Measurements from ENCODE around the gene WDR82.

The WDR82 gene

DNA sequence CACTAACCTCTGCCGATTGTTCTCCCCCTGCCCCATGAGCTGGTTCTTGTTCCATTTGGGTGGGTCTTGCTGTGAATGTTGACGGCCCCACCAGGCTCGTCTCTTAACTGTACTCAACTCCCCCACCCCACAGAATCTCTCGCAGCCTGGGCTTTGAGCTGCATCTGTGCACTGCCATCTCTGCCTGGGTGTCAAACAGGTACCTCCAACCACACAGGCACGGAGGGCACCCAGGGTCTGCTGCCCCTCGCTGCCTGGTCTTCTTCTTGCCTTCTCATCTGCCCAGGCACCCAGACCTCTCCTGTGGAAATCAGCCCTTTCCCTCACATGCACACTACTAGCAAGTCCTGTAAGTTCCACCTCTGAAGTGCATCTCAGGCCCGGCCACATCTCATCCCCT, 63.1 kb downstream of the WDR82 start:
- no peak overlapping the region for H3K4me3 ChIP-seq (ENCODE audit: low read length)
- no peak for TF ChIP-seq CTCF (conservative IDR thresholded peaks at IDR 0.05; ENCODE audit: low read depth, low read length)
- DNase-seq (ENCODE audit: low read depth), result no peak

- H3K4me3 ChIP-seq (ENCODE audit: low read length), result no peak overlapping the region
- no peak for TF ChIP-seq CTCF (conservative IDR thresholded peaks at IDR 0.05; ENCODE audit: low read depth, low read length)
- DNase-seq (ENCODE audit: low read depth), result no peak
Observed at GRCh38 chr3:52213901-52214300, 64.5 kb downstream of the WDR82 start.

DNA sequence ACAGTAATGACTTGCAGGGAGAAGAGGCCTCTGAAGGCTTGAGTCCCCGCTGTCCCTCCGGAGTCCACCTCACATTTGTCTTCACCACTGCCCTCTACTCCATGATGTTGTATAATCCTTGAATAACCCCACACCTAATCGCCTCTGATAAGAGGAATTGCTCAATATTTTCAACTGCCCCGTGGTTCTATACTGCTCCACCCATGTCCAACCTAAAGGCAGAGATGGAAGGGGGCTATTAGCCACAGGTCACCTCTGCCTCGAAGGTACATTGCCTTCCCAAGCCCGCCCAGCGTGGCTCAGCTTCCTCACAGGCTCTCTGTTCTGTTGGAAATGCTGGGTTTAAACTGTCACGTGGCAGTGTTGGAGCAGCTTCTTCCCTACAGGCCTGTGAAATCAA, 65.4 kb downstream of the WDR82 start:
- no peak for DNase-seq (ENCODE audit: low read depth)
- TF ChIP-seq CTCF (conservative IDR thresholded peaks at IDR 0.05; ENCODE audit: low read depth, low read length), result no peak
- no peak overlapping the region for H3K4me3 ChIP-seq (ENCODE audit: low read length)

DNA sequence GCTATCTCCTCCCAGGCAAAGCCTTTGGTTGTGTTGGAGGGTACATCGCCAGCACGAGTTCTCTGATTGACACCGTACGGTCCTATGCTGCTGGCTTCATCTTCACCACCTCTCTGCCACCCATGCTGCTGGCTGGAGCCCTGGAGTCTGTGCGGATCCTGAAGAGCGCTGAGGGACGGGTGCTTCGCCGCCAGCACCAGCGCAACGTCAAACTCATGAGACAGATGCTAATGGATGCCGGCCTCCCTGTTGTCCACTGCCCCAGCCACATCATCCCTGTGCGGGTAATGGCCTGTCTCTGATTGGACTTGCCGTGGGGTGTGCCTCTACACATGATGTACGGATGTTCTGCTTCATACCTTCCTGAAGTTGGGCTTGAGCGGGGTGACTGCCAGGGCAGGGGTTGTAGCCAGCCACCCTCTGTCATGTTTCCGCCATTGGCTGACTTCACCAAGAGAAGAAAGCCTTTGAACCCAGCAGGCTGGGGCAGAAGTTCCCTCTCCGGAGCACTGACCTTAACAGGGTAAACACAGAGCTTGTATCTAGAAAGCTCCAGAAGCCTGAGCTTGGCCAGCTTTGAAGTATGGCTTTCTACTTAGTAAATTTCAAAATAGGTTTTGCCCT, 67.1 kb downstream of the WDR82 start:
- no peak for DNase-seq (ENCODE audit: low read depth)
- no peak overlapping the region for H3K4me3 ChIP-seq (ENCODE audit: low read length)
- TF ChIP-seq CTCF (conservative IDR thresholded peaks at IDR 0.05; ENCODE audit: low read depth, low read length), result no peak

DNA sequence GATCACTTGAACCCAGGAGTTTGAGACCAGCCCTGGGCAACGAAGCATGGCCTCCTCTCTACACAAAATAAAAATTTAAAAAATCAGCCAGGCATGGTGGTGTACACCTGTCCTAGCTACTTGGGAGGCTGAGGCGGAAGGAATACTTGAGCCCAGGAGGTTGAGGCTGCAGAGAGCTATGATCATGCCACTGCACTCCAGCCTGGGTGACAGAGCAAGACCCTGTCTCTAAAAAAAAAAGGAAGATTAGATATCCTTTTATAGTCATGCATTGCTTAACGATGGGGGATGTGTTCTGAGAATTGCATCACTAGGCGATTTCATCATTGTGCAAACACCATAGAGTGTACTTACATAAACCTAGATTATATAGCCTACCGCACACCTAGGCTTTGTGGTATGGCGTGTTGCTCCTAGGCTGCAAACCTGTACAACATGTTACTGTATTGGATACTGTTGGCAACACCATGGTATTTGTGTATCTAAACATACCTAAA, 67.9 kb downstream of the WDR82 start:
- DNase-seq (ENCODE audit: low read depth), result no peak
- H3K4me3 ChIP-seq (ENCODE audit: low read length), result no peak overlapping the region
- no peak for TF ChIP-seq CTCF (conservative IDR thresholded peaks at IDR 0.05; ENCODE audit: low read depth, low read length)

DNA sequence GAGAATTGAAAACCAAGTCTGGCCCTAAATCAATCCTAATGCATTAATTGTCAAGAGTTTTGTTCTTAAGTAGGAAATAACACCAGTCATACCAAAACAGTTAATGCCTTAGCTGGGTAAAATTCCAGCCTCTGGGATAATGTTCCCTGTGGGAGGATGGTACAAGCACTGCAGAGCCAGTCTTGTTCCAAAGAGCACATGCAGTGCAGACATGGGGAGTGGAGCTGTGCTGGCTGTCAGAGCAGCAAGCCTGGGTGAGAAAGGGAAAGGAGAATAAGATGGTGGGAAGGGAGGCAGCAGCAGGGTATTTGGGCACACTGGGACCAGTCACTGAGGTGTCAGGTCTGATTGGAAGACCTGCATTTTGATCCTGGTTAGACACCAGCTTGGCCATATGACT, 68.4 kb downstream of the WDR82 start:
- no peak for DNase-seq (ENCODE audit: low read depth)
- no peak overlapping the region for H3K4me3 ChIP-seq (ENCODE audit: low read length)
- TF ChIP-seq CTCF (conservative IDR thresholded peaks at IDR 0.05; ENCODE audit: low read depth, low read length), result no peak

DNA sequence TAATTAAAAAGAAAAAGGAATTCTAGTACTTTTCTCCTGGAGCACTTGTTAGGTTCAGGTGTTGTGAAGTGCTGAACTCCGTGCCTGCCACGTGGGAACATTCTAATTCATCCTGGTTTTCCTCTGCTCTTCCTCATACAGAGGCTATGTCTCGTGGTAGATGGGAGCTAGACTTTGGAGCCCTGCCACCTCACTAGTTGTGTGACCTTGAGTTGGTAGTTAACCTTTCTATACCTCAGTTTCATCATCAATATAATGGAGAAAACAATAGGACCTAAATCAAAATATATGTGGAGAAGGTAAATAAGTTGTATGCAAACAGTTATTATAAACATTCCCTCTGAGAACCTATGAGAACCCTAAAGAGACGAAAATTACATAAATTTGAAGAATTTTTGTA, 69.9 kb downstream of the WDR82 start:
- no peak for TF ChIP-seq CTCF (conservative IDR thresholded peaks at IDR 0.05; ENCODE audit: low read depth, low read length)
- H3K4me3 ChIP-seq (ENCODE audit: low read length), result no peak overlapping the region
- DNase-seq (ENCODE audit: low read depth), result no peak

Data from retinal pigment epithelial cell (primary cell).